Smooth muscle cell of the brain vasculature (primary cell): ENCODE results near the gene KIF12.

Source experiments
- DNase-seq: peaks from one replicate; pipeline ENCODE4 v3.0.0-alpha.2; 2012; ENCODE audit warnings: low read depth, low spot score

The KIF12 gene

DNA sequence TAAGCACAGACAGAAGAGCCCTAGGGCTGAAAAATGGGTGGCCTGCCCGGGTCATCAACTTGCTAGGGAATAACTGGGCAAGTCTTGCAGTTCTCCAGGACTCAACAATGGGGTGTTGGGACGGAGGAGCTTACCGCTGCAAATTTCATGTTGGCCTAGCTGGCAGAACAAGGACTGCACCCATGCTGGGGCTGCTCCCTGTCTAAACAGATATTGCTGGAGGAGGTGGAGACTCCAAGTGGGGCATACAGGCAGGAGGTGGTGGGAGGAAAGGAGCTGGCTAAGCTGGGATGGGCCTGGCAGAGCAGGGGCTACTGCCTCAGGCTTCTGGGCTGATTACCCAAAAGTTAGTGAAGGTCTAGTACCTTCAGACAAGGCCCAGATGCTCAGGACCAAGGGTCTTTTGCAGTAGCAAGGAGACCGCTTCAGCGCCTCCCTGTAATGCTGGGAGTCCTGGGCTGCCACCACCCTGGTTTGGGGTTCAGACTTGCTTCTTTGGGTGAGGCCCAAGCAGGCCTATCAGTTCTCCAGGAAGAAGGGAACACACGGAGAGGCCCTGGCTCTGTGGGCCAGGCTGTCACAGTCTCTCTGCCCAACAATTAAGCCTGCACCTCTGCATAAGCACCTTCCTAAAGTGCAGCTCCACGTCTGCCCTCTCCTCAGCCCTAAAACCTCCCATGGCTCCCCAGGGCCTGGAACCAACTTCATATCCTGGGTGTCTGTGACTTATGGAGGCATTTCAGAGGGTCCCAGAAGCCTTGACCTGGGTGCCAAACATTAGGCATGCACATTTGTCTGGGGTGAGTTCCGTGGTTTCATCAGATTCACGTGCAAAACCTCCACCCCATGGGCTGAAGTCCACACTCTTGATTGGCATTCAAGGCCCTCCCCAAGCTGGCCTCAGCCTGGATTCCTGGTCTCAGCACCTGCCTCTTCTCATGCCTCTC is 24.2 kb upstream of the KIF12 start:
- no peak for DNase-seq

GRCh38 chr9:114122136-114123027 is 23.3 kb upstream of the KIF12 start:
- no peak for DNase-seq

DNA sequence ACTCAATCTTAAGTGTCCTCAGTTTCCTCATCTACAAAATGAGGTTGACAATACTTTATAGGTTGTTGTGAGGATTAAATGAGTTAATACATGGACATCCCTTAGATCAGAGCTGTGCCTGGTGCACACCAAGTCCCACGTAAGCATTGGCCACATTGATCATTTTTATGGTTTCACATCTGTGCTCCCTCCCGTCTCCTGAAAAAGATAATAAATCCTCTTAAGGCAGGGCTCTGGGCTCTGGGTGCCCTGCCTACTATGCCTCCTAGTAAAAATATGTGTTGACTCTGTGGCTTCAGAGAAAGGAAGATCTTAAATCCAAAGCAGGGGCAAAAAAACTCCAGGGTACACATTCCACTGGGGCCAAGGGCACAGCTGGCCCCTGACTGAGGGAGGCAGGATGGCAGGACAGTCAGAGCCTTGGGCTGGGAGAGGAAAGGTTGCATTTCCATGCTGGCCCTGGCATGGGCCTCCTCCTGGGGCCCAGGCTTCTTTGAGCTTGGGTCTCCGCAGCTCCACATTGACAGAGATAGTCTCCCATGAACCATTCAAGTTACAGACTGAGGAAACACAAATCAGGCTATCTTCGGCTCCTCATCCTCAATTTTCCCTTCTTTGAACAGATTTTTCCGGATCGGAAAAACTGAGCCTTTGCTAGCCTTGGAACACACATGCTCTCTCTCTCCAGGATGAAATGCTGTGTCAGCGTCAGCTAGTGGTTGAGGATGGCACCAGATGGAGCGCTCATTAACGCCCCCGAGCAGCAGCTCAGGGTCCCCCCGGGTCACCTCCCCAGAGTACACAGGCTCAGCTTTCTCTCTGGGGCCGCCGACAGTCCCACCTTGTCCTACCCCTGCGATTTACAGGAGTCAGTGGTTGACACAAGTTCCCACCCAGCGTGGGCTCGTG is 22.4 kb upstream of the KIF12 start:
- DNase-seq: no peak

DNA sequence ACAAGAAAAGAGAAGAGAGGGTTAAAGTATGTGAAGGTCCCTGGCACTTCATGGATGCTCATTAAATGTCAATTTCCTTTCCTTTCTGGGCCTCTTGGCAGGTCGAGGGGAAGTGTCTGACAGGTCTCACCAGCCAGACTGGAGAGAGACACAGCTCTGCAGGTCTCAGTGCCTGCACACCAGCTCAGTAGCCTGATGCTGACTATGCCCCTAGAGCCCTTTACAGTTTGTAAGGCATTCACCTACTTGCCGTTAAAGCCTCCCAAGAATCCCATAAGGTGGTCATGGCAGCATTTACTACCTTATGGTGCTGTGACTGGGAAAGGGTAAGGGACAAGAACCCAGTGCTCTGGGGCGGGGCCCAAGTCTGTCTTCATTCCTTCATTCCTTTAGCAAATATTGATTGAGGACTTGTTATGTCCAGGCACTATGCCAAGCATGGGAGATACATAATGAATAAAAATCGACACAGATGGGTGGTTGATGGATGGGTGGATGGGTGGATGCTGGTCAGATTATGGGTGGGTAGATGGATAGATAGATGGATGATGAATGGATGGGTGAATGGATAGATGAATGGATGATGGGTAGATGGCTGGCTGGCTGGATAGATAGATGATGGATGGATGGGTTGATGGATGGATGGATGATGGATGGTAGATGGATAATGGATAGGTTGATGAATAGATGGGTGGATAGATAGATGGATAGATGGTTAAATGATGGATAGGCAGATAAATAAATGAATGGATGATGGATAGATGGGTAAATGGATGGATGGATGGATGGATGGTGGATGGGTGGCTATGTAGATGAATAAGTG is 21.3 kb upstream of the KIF12 start:
- no peak for DNase-seq

DNA sequence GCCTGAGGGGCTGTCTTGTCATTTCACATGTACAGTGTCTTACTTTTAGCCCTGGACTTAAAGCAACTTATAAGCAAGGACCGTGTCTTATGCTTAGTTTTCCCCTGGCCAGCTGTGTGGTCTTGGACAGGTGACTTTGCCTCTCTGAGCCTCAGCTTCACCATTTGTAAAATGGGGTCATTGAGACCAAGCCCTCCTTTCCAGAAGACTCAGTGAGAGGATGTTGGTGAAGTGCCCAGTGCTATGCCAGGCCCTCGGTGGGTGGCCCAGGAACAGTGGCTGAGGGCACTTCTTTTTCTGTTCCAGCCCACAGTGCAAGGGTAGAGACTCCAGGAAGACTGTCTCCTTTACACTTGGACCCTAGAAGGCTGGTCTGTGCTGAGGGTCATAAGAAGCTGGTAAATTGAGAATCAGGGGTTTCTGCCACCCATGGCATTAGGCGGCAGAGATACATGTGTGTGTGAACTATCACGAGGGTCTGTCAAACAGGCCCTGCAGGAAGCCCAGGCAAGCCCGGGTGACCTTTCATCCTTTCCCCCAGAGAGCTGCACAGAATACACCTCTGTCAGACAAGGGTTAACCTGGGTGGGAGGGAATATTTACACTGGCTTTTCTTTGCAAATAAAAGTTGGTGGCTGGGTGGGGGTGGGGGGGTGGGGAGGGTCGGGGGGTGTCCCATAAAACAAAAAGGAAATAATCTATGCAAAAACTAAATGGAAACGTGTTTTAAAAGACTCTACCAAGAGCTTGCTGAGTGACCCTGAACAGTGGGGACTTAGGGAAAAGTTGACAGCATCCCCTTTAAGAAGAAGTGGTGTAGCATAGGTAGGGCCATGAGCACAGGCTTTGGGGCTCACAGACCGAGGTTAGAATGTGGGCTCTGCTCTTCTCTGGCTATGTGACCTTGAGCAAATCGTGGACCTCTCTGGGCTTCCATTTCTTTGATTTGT is 20.4 kb upstream of the KIF12 start:
- DNase-seq: no peak

DNA sequence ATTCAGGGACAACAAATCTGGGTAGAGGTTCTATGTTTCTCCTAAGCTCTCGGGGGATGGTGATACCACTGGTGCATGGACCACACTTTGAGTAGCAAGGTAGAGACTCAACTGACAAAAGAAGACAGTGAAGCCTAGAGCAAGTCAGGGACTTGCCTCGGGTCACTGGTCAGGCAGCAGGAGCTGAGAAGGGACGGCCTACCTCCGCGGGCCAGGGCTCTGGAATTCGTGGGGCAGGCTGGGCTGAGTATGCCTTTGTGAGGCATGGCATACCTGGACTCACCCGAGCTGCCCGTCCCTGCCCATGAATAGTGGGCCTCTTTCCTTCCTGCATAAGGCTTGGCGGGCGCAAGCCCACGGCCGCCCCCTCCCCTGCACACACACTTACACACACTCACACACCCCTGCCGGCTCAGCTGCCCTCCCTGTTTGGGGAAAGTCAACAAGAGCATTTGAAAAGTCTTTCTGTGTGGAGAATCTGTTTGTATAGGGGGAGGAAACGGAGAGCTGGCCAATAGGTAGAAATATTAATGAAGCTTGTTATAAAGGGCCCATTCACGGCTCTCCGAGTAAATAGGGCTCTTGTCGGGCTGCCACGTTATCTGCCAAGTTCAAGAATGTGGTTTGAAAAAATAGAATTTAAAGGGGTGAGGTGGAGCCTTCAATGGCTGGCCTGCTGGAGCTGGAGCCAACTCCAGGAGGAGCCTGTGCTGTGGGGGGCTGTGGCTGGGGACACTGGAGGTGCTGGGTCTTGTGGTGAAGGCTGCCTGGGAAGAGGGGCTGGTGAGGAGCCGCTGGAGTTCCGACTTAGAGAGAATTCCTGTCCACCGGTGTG is 19.1 kb upstream of the KIF12 start:
- no peak for DNase-seq

DNA sequence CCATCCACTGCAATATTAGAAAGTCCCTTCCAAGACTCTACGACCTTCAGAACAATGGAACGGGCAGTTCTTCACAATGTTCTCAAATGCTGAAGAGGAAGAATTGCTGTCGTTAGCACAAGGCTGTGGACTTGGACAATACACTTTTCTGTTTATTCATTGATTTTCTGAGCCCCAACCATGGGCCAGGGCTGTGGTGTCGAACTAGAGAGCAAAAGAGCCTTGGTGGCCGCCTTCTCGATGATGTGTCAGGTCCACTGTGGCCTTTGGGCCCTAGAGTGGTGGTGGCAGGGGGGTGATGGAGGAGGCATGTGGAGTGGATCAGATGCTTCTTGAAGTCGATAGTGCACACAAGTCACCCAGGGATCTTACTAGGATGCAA is 18.5 kb upstream of the KIF12 start:
- DNase-seq: no peak

DNA sequence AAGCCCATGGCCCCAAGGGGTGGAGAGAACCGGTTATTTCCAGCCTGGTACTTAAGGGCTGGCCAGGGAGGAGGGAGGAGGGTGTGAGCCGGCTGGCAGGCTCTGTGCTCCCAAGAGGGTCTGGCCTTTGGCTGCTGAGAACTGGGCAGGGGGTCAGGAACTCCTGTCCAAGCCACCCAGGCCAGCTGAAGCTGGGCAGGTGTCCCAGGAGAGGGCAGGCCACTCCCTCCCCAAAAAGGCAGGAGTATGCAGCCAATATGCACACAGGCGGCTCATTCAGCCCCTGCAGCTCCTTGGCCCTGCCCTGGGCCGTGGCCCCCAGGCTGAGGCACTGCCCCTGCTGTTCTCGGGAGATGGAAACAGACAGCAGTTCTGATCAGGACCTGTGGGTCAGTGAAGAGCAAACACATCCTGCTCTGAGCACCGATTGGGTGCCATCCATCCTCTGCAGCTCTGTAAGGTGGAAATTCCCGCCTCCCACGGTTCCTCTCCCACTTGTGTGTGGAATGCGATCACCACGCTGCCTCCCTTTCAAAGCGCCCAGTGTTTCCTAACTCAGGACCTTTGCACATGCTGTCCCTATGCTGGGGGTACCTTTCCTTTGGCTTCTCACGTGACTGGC is 17.1 kb upstream of the KIF12 start:
- no peak for DNase-seq

DNA sequence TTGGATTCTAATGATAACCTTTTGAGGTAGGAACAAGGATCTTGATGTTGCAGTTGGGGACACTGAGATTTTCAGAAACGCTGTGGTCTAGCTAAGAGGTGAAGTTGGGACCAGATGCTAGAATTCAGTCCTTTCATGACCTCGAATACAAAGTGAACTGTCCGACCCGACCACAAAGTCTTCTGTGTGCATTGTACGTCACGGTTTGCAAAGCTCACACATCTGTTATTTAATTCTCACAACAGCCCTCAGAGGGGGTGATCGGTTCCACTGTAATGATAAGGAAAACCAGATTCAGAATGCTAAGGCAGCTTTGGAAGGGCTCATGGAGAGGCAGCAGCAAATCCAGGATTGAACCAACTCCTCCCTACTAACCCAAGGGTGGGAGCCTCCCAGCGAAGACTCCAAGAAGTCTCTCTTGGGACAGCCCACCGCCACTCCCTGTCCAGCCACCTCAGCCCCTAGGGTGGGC is 16.6 kb upstream of the KIF12 start:
- DNase-seq: no peak

GRCh38 chr9:114114364-114114763 is 15.3 kb upstream of the KIF12 start:
- DNase-seq: no peak

GRCh38 chr9:114112778-114113584 is 13.9 kb upstream of the KIF12 start:
- peak; percentile 6 for DNase-seq

DNA sequence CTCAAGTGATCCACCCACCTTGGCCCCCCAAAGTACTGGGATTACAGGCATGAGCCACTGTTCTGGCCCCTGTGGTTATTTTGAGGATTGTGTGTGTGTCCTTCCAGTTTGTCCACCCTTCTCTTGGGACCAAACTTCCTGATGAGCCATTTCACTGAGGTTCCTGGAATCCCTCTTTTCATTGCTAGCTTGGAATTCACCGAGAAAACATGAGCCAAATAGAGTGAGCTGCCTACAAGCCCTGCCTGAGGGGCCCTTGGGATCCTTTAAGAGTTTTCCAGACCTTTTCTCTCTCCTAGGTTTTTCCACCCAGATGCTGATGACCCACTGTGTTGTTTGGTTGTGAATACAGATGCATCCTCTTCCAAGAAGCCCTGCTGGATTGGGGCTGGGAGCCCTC is 13.2 kb upstream of the KIF12 start:
- no peak for DNase-seq

DNA sequence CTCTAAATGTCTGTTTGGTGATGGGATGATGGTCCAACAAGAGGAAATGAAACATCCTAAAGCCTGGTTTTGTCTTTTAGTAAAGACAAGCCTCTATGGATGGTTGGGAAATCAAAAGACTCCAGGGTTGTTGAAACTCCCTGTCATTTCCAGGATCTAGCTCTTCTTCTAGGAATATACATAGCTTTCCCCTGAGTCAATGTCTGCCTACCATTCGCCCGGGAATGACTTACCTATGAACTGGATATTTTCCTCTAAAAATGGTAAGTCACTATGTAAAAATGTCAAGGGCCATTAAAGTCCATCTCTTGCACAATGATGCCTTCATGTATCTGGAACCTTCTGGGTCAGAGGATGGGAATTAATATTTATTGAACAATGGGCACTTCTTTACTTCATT is 11.1 kb upstream of the KIF12 start:
- DNase-seq: no peak

- DNase-seq: no peak
These were observed 10.0 kb upstream of the KIF12 start for GRCh38 chr9:114109124-114109523.

DNA sequence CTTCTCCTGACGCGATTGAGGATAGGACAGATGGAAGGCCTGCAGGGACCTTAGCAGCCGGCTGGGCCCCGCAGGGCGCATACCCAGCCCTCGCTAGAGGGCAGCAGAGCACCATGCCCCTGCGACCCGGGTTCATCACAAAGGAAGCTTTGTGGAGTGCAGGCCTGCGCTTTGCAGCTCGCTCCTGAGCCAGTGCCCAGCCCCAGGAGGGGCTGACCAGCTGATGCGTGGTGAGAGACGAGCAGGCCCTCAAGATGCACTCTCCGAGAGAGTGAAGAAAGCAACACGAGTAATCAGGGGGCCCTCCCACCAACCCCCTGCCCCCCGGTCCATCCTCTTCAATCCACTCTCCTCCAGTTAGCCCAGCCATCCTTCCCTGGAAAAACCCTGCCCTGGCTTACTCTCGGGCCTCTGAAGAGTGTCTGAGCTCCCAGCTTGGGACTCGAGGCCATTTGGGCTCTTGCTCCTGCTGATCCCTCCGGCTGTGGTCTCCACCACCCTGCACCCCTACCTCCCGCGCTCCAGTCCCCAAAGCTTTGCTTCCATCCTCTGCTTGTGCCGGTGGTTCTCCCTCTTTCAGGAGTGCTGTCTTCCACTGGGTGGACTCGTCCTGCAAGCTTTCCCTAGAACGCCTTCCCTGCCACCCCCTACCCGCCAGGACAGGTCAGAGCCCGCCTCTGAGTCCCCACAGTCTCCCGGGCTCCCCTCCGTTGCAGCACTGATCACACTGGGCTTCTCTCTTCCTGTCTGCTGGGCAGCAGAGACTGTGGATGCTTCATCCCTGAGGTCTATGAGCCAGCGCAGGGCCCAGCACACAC is 9.1 kb upstream of the KIF12 start:
- DNase-seq: peak; percentile 61

- DNase-seq: no peak
These were observed 8.4 kb upstream of the KIF12 start for GRCh38 chr9:114107286-114108001.
